Urothelium cell line (cell line): ENCODE measurements around the gene ABCA3.
A peak's percentile ranks its signal among the peaks of the same experiment; 100 is the strongest.
"Not testable (repeated sequence)": the region's sequence is repeated elsewhere in the genome, so short reads cannot be mapped to it uniquely, and the experiment has no call there.

ENCODE experiments used
- DNase-seq: peaks from one replicate; pipeline ENCODE4 v3.0.0; 2011; ENCODE audit warnings: low spot score, mixed read lengths
- FAIRE-seq: peaks from 2 replicates; lab custom pipeline; 2011; peaks lifted over from hg19 to GRCh38; lab: Jason Lieb, UNC

Gene ABCA3

DNA sequence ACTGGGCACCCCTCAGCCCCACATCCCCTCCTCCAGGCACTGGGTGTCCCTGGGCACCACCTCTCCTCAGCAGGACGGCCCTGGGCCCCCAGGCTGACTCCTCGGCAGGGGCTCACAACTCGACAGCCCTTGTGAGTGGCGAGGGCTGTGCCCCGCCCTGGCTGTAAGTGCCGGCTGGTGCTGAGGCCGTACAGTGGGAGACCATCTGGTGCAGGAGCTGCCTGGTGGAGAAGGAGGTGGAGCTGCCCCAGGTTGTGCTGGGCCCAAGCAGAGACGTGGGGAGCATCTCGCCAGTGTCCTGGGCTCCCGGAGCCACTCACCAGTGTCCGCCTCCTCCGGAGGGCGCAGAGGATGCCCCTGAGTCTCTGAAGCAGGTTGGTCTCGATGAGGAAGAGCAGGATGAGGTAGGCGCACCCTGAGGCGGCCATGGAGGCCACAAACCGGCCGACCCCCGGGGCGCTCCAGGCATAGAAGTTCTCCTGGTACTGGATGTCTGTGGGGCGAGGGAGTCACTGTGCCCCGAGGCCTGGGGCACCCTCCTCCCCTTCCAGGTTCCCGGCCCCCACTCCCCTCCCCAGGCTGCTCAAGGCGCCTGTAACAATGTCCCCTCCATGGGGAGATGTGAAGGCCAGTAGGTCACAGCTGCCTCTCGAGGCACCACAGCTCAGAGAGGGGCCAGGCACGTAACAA, 57.5 kb downstream of the ABCA3 start:
- DNase-seq (no peak), FAIRE-seq (no peak)

DNA sequence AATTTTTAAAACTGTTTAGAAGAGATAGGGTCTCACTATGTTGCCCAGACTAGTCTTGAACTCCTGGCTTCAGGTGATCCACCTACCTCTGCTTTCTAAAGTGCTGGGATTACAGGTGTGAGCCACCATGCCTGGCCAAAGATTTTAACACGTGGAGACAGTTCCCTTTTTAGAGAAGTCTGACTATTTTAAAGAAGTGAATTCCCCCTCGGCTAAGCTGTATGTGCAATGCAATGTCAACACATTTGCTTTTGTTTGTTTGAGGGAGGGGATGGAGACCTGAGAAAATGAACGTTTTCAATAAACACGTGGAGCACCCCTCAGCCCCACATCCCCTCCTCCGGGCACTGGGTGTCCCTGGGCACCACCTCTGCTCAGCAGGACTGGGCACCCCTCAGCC, 58.3 kb downstream of the ABCA3 start:
- DNase-seq (no peak), FAIRE-seq (no peak)

DNA sequence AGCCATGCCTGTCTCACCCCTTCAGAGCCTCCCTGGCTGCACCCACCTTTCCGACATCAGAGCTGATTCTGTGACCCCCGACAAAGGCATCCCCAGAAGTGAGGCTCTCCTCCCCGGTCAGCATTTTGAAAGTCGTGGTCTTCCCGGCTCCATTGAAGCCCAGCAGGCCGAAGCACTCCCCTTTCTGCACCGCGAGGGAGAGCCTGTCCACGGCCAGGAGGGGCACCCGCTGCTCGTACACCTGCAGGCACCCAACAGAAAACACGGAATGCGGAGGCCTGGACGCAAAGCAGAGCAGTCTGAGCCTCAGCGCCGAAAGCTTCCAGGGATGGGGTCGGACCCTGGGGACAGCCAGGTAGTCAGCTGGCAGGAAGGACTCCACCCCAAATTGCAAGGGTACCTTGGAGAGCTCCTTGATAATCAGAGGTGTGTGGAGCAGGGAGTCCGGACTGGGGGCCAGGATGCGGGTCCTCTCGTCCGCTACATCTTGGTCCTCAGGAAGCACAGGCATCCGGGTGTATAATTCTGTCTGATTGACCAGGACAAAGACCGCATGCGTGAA, 59.5 kb downstream of the ABCA3 start:
- no peak for DNase-seq
- no peak for FAIRE-seq

DNA sequence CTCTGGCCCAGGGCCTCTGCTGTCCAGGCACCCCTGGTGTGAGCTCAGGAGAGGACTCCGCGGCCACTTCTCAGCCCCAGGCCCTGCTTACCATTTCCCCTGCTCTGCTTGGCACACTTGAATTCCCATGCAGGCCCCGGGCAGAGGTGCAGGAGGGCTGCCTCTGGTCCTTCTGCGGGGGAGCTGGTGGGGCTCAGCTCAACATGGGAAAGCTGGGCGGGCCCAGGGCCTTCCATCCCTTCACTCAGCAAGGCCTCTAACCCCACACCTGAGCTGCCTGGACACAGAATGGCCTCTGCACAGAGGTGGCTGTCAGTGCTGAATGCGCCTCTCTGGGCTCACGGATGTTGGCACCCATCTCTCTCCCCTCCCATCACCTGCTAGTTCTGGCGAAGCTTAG, 60.1 kb downstream of the ABCA3 start:
- DNase-seq = no peak
- FAIRE-seq = no peak

DNA sequence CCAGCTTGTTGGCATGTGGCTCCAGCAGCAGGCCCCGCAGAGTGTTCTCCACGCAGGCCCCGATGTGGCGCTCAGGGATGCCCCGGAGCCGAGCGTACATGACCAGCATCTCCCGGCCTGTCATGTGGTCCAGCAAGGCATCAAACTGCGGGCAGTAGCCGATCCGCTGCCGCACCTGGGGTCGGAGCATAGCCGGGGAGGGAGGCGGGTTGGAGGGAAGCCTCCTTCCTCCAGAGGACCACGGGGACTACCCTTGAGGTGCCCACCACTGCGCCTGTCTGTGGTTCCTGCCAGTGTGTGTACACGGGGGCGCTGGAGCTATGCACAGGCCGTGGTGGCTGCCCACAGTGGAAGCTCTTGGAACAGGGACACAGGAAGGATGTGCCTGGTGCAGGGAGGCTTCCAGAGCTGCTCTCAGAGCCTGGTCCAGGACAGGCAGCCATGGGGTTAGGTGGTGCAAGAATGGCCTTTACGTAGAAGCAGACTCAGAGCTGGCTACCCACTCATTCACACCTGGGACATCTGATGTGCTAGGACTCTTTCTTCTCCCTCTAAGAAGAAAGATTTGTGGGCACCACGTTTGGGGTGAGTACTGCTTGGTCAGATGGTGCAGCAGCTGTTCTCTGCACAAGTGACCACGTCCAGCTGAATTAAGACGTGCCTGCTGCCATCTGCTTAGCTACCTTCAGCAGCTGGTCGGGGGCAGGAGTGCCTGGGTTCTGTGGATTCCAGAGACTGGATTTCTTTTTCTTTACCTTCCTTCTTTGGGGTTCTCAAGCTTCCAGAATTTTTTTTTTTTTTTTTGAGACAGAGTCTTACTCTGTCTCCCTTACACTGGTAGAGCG, 61.4 kb downstream of the ABCA3 start:
- DNase-seq = no peak
- FAIRE-seq = no peak

DNA sequence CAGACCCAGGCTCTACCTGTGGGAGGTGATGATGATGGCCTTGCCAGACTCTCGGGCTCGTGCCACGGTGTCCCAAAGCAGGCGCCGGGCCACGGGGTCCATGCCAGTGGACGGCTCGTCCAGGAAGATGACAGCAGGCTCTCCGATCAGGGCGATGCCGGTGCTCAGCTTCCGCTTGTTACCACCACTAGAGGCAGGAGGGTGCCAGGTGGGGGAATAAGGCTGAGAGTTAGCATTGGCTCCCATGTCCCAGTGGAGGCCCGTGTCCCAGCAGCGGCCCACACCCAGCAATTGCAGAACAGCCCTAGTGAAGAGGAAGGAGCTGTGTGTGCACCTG, 62.3 kb downstream of the ABCA3 start:
- no peak for FAIRE-seq
- no peak for DNase-seq

DNA sequence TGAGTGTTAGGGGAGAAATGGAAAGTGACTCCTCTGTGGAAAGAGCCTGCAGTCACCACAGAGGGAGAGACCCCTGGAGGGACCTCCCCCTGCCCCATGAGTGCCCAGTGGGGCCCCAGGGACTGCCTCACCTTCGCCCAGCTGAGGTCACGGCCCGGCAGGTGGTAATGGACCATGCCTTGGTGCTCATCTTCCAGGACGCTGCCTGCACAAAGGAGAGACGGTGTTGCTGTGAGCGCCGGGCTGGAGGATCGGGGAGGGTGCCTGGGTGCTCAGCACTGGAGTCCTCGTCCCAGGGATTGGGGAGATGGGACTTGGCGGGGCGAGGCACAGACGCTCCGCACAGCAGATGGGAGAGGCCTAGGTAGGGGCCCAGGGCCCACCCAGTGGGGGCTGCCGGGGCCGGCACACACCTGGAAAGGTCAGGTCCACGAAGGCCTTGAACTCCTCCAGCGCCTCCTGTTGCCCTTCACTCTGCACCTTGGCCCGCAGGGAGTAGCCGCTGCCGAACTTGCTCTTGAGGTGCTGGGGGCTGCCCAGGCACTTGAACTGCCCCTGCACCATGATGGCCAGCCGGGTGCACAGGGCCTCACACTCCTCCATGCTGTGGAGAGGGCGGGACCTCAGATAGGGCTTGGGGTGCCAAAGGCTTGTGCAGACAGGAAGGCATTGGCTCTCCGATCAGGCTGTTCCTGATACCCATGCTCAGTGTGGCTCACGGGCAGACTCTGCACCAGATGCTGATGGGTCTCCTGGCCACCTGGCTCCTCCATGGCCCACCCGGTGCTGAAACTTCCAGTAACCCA, 62.9 kb downstream of the ABCA3 start:
- DNase-seq (no peak), FAIRE-seq (no peak)

DNA sequence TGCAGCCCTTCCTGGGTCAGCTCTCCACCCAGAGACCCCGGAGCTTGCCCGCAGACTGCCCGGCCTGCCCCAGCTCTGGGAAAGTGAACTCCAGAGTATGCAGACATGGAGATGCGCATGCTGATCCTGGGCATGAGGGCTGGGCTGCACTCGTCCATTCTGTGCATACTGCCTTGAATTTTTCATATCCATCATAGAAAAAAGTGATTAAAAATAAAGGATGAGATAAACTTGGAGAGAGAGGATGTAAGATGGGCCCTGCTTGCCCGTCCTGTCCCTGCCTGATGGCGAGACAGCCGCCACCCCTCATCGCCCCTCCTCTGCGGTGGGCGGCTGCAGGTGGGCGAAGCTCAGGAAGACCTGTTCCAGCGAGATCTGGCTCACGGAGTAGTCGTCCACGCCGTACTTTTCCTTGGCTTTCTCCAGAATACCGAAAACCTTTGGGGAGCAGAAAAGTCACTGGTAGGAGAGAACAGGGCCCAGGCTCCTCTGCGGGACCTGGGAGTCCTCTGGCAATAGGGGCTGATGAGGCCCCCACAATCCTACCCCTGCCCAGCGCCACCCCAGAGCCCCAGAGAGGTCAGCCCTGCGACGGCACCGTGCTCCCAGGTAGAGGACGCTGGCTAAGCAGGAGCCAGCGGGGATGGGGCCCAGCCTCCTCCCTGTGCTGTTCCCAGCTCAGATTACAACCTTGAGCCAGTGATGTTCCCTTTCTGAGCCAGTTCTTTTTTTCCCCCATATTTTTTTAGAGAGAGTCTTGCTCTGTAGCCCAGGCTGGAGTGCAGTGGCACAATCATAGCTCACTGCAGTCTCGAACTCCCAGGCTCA, 63.9 kb downstream of the ABCA3 start:
- FAIRE-seq = no peak
- DNase-seq = no peak

DNA sequence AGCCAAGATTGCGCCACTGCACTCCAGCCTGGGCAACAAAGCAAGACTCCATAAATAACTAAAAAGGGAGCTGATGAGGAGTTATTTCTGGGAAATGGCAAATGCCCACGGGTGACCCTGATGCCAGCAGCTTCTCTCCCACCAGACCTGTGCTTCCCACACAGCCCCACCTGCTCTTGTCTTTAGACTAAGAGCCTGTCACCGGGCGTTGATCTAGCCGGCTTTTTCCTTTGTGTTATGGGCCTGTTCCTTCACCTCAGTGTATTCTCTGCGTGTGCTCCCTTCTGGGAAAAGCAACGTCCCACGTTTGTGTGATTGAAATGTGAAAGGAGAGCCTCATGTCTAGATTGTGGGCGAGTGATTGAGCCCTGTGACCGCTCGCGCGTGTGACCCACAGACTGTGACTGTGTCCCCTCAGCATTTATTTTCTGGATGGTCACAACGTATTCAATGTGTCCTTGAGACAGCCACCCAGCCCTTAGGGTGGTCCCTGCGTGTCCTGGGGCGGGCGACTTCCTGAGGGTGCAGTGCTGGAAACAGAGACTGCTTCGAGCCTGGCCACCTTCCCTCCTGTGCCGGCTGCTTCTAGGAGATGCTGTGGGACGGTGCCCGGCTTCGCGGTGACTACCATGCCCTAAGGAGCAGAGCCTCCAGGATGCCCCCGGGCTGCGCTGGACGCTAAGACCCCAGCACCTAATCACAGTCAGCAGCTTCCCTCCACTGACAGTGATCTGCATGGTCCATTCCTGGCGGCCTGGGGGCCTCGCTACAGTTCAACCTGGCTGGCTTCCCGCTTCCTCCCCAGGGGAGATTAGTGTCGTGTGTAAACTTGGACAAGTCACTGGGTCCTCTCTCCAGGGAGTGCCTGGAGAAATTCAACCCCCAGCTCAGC, 64.8 kb downstream of the ABCA3 start:
- FAIRE-seq = no peak
- DNase-seq = no peak

DNA sequence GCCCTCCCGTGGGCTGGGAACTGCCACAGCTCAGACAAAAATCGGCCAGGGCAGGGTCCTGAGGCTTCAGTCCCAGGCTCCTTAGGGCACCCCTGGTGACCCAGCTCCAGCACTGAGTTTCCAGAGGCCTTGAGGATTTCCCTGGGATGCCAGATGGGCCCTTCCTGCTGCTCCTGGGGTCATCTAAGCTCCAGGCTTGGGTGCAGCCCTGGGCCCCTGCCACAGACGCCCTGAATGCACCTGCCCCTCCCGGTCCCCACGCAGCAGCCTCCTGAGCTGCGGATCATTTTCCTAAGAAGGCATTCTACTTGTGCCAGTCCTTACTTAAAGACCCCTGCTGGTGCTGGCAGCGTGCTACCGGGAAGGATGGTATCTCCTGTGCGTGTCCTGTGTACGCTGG, 66.6 kb downstream of the ABCA3 start:
- no peak for DNase-seq
- no peak for FAIRE-seq

DNA sequence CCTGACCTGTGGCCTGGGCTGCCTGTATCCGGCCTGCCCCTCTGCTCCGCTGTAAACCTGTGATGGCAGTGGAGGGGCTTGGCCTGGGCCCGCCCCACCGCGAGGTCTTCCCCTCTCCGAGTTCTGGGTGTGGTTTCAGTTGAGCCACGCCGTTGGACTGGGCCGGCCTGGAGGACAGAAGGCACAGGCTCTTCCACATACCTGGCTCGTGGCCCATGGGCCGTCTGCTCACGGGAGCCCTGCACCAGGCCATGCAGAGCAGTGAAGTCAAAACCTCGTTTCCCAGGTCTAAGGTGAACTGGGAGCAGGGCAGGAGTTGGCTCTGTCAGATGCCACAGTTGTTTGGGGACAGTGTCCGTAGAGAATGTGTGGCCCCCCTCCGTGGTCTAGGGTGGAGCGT, 67.0 kb downstream of the ABCA3 start:
- FAIRE-seq (no peak), DNase-seq (no peak)

DNA sequence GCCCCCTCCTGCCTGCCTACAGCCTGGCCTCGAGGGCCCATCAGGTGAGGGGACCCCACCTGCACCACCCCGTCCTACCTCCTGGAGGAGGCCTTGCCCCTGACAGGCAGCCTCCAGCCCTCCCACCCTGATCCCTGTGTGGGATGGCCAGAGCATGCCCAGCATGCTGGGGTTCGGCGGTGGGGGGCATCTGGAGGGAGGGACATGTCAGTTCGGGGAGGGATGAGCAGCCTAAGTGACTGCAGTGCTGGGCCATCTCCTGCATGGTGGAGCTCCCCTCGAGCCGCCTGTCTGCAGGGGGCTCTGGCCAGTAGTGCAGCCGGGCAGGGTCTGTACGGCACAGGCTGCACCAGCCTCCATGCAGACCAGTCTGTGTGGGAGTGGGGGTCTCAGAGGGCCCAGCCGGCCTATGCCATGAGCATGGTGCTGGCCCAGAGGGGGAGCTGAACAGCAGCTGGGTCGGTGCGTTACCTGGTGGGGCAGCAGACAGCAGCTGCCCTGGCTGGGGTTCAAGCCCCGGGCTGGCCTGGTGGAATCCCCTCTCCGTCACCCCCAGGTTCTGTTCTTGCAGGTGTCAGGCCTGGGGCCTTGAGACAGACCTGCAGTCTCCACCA, 68.6 kb downstream of the ABCA3 start:
- FAIRE-seq = no peak

DNA sequence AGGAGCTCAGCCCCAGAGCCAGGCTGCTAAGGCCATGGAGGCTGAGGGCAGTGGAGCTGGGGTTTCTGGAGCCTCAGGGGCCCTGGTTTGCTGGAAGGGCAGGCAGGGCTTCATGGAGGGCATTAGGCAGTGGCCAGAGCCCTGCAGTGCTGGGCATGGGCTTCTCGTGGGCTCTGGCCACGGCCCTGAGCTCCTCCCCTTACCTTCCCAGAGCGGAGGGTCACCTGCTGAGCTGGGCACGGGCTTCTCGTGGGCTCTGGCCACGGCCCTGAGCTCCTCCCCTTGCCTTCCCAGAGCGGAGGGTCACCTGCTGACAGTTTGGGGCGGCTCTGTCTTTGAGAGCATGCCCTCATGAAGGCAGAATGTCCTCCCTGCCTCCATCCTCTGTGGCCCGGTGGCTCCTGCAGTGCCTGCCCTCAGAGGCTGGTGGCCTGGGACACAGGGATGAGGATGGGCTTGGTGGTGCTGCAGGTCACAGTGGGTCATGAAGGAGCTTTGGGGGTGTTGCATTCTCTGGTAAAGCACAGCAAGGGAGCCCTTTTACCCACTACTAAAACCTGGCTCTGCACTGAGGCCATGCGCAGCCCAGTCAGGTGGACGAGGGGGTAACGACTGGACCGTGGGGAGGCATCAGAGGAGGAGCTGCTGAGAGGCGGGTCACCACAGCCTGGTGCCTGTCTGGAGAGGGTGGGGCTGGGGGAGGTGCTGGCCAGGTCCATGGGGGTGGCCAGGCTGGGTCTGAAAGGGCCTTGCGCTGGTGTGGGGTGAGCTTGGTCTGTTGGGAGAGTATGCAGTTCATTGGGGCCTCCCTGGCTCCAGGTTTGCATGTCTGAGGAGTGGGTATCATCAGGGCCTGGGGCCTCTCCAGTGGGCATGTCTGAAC, 69.7 kb downstream of the ABCA3 start:
- no peak for DNase-seq
- no peak for FAIRE-seq

More for the DNA sequence above, 68.6 kb downstream of the ABCA3 start:
- no peak for DNase-seq

DNA sequence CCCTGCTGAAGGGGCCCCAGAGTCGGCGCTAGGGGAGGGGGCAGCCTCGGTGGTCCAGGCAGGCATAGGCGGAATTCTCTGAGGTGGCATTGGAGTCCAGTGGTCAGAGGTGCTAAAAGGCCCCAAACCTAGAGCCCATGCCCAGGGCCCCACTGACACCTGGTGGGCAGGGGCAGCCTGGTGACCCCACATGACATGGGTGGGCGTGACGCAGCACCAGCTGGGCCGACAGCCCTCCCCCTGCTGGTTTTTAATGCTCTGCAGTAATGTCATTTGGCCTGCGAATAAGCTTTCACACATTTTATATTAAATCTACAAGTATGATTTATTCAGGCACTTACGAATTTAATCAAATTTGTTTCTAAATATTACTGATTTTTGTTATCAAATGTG, 70.5 kb downstream of the ABCA3 start:
- DNase-seq = no peak
- FAIRE-seq = no peak

DNA sequence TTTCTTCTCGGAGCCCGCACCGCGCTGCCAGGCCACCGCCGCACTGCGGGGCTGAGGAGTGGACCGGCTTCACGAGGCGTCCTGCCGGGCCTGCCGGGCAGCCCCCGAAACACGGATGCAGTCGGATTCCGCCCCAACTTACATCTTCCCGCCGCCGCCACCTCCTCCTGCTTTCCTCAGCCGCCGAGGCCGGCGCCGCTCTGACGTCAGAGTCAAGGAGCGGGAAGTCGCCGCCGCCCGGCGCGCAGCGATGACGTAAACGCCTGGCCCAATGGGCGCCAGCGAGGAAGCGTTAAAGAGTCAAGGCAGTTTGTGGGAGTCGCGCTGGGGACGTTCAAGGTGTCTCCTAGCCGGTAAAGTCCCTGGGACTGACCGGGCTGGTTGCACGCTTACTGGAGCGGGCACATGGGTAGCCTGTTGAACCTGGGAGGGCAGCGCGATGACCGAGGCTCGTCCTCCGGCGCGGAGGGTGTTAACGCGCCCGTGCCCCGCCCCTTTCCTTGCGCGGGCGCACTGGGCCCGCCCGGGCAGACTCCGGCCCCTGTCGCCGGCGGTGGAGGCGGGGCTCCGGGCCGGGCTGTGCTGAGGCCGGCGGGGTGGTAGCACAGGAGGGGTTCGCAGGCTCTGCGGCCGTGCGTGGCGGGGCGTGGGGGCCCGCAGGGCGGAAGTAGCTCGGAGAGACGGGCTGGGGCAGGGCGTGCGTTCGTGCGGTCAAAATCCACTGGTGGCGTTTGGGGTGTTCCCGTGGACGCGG, 72.4 kb downstream of the ABCA3 start, which contains the start of gene RNPS1:
Gene RNPS1 (minus strand): TSS at position 214 of the 754 bp plus-strand sequence. CDS start 3,483 bp downstream, outside the sequence.
- DNase-seq (peak; percentile 99), FAIRE-seq (peak; percentile 70)

DNA sequence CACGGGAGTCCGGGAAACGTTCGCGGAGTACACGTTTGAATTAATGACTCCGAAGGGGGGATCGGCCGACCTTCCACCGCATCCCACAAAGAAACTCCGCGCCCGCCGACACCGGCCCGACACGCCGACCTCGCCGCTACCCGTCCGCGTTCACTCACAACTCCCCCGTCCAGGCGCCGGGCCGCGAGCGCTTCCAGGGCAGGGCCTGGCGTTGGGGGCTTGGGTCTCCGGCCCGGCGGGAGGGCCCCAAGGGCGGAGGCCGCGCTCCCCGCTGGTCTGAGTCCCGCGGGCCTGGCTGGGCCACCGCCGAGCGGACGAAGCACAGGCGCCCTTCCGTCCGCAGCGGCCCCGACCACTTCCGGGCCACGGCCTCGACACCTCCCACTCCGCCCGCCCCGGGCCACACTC, 73.0 kb downstream of the ABCA3 start:
- not testable (repeated sequence) for FAIRE-seq, DNase-seq

DNA sequence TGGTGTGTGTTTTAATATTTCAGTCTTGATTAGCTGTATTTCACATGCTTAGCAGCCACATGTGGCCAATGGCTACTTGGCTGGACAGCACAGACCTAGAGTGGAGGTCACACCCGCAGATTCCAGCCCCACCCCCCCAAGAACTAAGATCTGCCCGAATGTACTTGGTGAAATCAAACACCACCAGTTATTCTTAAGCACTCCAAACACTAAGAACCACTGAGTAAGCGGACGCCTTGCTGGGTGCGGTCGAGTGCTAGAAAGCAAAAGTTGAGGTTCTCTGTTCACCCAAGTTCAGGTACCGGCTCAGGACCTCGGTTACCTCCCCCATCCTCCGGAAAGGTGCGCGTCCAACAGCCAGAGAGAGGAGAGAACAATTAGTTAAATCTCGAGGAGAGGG, 73.6 kb downstream of the ABCA3 start:
- FAIRE-seq, DNase-seq: not testable (repeated sequence)
